AG04450 (cell line): ENCODE measurements around the gene PRKACG. TPM values are rescaled to one million over a fixed set of nuclear protein-coding genes. Genes with fewer than 3 reads are reported as not detected.

Experiments used
- CTCF ChIA-PET: fragments of 300-600, 350-600 bp; formaldehyde crosslinking; extraction: SDS; loops from one replicate; lab custom pipeline; 2022; ENCODE audit warnings: antibody characterized with exemption, inconsistent platforms; lab: Charles Lee
- POLR2A ChIA-PET: fragments of 350-600 bp; formaldehyde crosslinking; extraction: SDS; loops from one replicate; lab custom pipeline; 2021; ENCODE audit warnings: antibody characterized with exemption, inconsistent platforms; lab: Yijun Ruan, JAX
- DNase-seq: peaks from one replicate; pipeline ENCODE4 v3.0.0-alpha.2; 2011; ENCODE audit warnings: low read depth, low spot score
- H3K27ac ChIP-seq: one replicate; pipeline ENCODE4 v1.5.1; 2012; ENCODE audit warnings: low read depth, low read length, control low read depth
- H3K27me3 ChIP-seq: one replicate; pipeline ENCODE4 v1.6.0; 2012; ENCODE audit warnings: low read length; ENCODE audit not compliant: control insufficient read depth, insufficient read depth
- H3K4me3 ChIP-seq: 2 replicates; pipeline ENCODE4 v1.5.1; 2011; ENCODE audit warnings: mild to moderate bottlenecking, low read depth, low read length, control low read depth
- H3K9me3 ChIP-seq: 2 replicates; pipeline ENCODE4 v1.5.1; 2012; ENCODE audit warnings: low read length; ENCODE audit not compliant: control insufficient read depth, insufficient read depth
- CTCF ChIP-seq: IDR thresholded peaks from 2 replicates; pipeline ENCODE4 v1.5.1; 2011; ENCODE audit warnings: low read depth, low read length, control low read depth, inconsistent platforms
- polyA minus RNA-seq: library from RNA; depleted of rRNA, polyadenylated mRNA; stranded (reverse); fragments of >200 nt; gene quantifications from 2 replicates; pipeline ENCODE4 v1.2.3, GENCODE V29; 2011; rRNA and poly(A)+ RNA removed
- polyA plus RNA-seq: library from polyadenylated mRNA; depleted of rRNA; stranded (reverse); fragments of >200 nt; gene quantifications from 2 replicates; pipeline ENCODE4 v1.2.3, GENCODE V29; 2011; rRNA removed

The PRKACG gene
- polyA plus RNA-seq = not detected in 2 replicates
- polyA minus RNA-seq = not detected in 2 replicates

GRCh38 chr9:69014013-69014412, at the start of gene PRKACG:
Gene PRKACG, minus strand, starts transcription at chr9:69014113. Its CDS starts 21 bp downstream, at chr9:69014092.
- no peak for DNase-seq
- H3K4me3 ChIP-seq = no peak within 1 kb of the TSS
- peaks cover 3% of the 10 kb centered on the region for H3K27me3 ChIP-seq
- CTCF ChIA-PET = no interaction called here
- no peak within 1 kb of the TSS for H3K27ac ChIP-seq
- POLR2A ChIA-PET = no interaction called here
- no peak for TF ChIP-seq CTCF
- peaks cover 6% of the 10 kb centered on the region; the same call in 1 of the 2 replicates for H3K9me3 ChIP-seq

DNA sequence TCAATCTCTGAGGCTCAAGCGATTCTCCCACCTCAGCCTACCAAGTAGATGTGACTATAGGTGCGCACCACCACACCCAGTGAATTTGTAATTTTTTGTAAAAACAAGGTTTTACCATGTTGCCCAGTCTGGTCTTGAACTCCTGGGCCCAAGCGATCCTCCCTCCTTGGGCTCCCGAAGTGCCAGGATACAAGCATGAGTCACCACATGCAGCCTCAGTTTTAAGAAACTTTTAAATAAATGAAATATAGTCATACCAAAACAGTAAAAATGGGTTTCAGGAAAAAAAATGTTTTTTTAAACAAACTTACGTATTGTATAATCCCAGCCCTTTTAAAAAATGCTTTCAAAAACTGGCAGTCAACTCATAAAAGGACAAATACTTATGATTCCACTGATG, 48.3 kb upstream of the PRKACG start:
- POLR2A ChIA-PET = no interaction called here
- no peak for TF ChIP-seq CTCF
- no peak for DNase-seq
- no peak overlapping the region for H3K4me3 ChIP-seq
- H3K27ac ChIP-seq = no peak overlapping the region
- CTCF ChIA-PET = interaction anchor here (1.0 to 3.7 kb wide), 3 partner anchors 9 to 131 kb away, joined by 3 to 14 read pairs (median 8); no protein-coding TSS in a partner anchor
- no peaks in the 10 kb centered on the region for H3K27me3 ChIP-seq
- no peaks in the 10 kb centered on the region; the same call in 1 of the 2 replicates for H3K9me3 ChIP-seq

DNA sequence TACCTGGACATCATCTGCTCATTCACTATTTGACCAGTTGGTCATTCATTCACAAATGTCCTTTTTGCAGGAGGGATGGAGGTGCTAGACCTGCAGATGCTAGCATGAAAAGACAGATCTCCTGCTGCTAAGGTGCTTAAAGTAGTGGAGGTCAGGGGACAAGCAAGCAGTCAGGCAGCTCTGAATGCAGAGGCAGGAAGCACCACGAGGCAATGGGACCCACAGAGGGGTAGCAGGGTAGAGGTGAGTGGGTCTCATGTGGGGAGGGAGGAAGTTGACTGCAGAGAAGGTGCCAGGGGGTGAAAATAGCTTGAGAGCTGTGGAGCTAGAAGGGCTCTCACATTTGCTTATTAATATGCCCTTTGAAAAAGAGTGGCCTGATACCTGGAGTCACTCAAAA, 46.9 kb upstream of the PRKACG start:
- no peaks in the 10 kb centered on the region for H3K27me3 ChIP-seq
- H3K4me3 ChIP-seq = no peak overlapping the region
- CTCF ChIA-PET = interaction anchor here (1.2 kb wide), 1 partner anchor 132 kb away, joined by 6 read pairs; no protein-coding TSS in a partner anchor
- no peak for DNase-seq
- POLR2A ChIA-PET = interaction anchor here (0.6 kb wide), 1 partner anchor 130 kb away, joined by 4 read pairs; no protein-coding TSS in a partner anchor
- TF ChIP-seq CTCF = no peak
- H3K27ac ChIP-seq = no peak overlapping the region
- H3K9me3 ChIP-seq = no peaks in the 10 kb centered on the region; the same call in 1 of the 2 replicates

- no peak for TF ChIP-seq CTCF
- H3K4me3 ChIP-seq = no peak overlapping the region
- no peak for DNase-seq
- ChIA-PET POLR2A (no interaction called here), CTCF (interaction anchor here (1.8 to 7.9 kb wide), 3 partner anchors 100 to 165 kb away, joined by 5 to 324 read pairs (median 9); no protein-coding TSS in a partner anchor)
- no peaks in the 10 kb centered on the region; the same call in 1 of the 2 replicates for H3K9me3 ChIP-seq
- H3K27me3 ChIP-seq = no peaks in the 10 kb centered on the region
- H3K27ac ChIP-seq = no peak overlapping the region
Measured at GRCh38 chr9:69058101-69058500, 44.2 kb upstream of the PRKACG start.

- Histone ChIP-seq H3K27ac (no peak overlapping the region), H3K27me3 (no peaks in the 10 kb centered on the region), H3K4me3 (no peak overlapping the region), H3K9me3 (no peaks in the 10 kb centered on the region; the same call in 1 of the 2 replicates)
- TF ChIP-seq CTCF = no peak
- ChIA-PET POLR2A (no interaction called here), CTCF (interaction anchor here (1.3 to 7.9 kb wide), 5 partner anchors 21 to 167 kb away, joined by 3 to 324 read pairs (median 9); partner anchors contain the start of gene FXN)
- no peak for DNase-seq
Measured at GRCh38 chr9:69056191-69056815, 42.4 kb upstream of the PRKACG start.
